Hair follicular keratinocyte (primary cell): ENCODE measurements around the gene ANKS6. TPM values are rescaled to one million over a fixed set of nuclear protein-coding genes. Genes with fewer than 3 reads are reported as not detected.

ENCODE experiments used
- total RNA-seq: library from RNA; depleted of rRNA; stranded (reverse); fragments of >200 nt; gene quantifications from 2 replicates; pipeline ENCODE4 v1.2.3, GENCODE V29; 2015

ANKS6 gene
- 16.2 and 20.2 TPM in 2 replicates for total RNA-seq

GRCh38 chr9:98796364-98797101 lies at the start of gene ANKS6:
Gene ANKS6, minus strand, starts transcription at chr9:98796555. Its CDS starts 64 bp downstream, at chr9:98796491.

GRCh38 chr9:98807070-98807813 lies 10.9 kb upstream of the ANKS6 start, which contains the start of gene GALNT12:
Gene GALNT12, plus strand, starts transcription at chr9:98807670. Its CDS starts 29 bp downstream, at chr9:98807699.

GRCh38 chr9:98708933-98709911 lies 87.1 kb downstream of the ANKS6 start, which contains the start of gene GABBR2:
Gene GABBR2, minus strand, starts transcription at chr9:98708935. Its CDS starts 198 bp downstream, at chr9:98708737.

Other genes with a start within 250 kb of the ANKS6 start
- gene GABBR2, start 87.6 kb downstream of the ANKS6 start, total RNA-seq, result 0.08 TPM in 1 of 2 replicates, not detected in the other
- 0.86 and 0.87 TPM in 2 replicates for gene GALNT12, start 11.1 kb upstream of the ANKS6 start, total RNA-seq
- not detected in 2 replicates for gene COL15A1, start 147.4 kb upstream of the ANKS6 start, total RNA-seq